ENCODE results near the gene EBI3.
"Not testable (repeated sequence)": the region's sequence is repeated elsewhere in the genome, so short reads cannot be mapped to it uniquely, and the experiment has no call there.

GRCh38 chr19:4218523-4218922, 10.8 kb upstream of the EBI3 start:
- TF ChIP-seq CTCF, POLR2A (IDR thresholded peaks at IDR 0.05): not testable (repeated sequence)
